GM12878 (cell line): Measurements from ENCODE around the gene CHD1L. TPM values are rescaled to one million over a fixed set of nuclear protein-coding genes. Genes with fewer than 3 reads are reported as not detected.

Source experiments
- ATAC-seq: fragments of 200-7000 bp; cut with Tn5 transposase; 3 replicates; pipeline ENCODE4 v1.9.1; 2020; ENCODE audit warnings: mild to moderate bottlenecking, moderate library complexity
- BruUV-seq: library from RNA; stranded (reverse); fragments of 400-500 nt; replicated peaks from 2 replicates; lab custom pipeline; 2021; lab: Mats Ljungman, UMichigan
- CTCF ChIA-PET: fragments of 300-600 bp; sonication (Branson Sonifier 250); formaldehyde crosslinking; extraction: SDS; loops from one replicate; lab custom pipeline; 2021; ENCODE audit warnings: inconsistent platforms; lab: Yijun Ruan, JAX
- POLR2A ChIA-PET: fragments of 350-600 bp; formaldehyde crosslinking; extraction: SDS; loops from one replicate; lab custom pipeline; 2021; ENCODE audit warnings: inconsistent platforms; lab: Charles Lee
- RAD21 ChIA-PET: fragments of 300-600 bp; sonication (Branson Sonifier 250); formaldehyde crosslinking; loops from one replicate; lab custom pipeline; 2023; ENCODE audit warnings: antibody characterized with exemption; ENCODE audit not compliant: unreplicated experiment; lab: Charles Lee
- SMC1A ChIA-PET: fragments of 300-600 bp; sonication (Branson Sonifier 250); formaldehyde crosslinking; loops from one replicate; lab custom pipeline; 2023; ENCODE audit not compliant: unreplicated experiment, uncharacterized antibody; lab: Charles Lee
- DNase-seq: peaks from one replicate; pipeline ENCODE4 v3.0.0-alpha.2; 2011; ENCODE audit warnings: low read depth, low spot score
- FAIRE-seq: peaks from 3 replicates; lab custom pipeline; 2011; peaks lifted over from hg19 to GRCh38; lab: Jason Lieb, UNC
- H2AFZ ChIP-seq: 2 replicates; pipeline ENCODE4 v1.6.0; 2011; ENCODE audit warnings: low read depth, low read length, control low read depth; ENCODE audit not compliant: control insufficient read depth
- H3K27ac ChIP-seq: 2 replicates; pipeline ENCODE4 v1.5.1; 2011; ENCODE audit warnings: control low read depth; ENCODE audit not compliant: control insufficient read depth, insufficient read depth
- H3K27me3 ChIP-seq, 2 experiments: replicated peaks in 1 of 2; 2 replicates each; pipeline versions ENCODE4 v1.6.0 to v1.6.1; 2011; ENCODE audit warnings: low read length in 1 of 2; ENCODE audit not compliant: control insufficient read depth in 2 of 2, insufficient read depth in 2 of 2
- H3K36me3 ChIP-seq, 2 experiments: 2 replicates each; pipeline ENCODE4 v1.5.1; 2011; ENCODE audit warnings: low read length in 1 of 2; ENCODE audit not compliant: control insufficient read depth in 2 of 2, insufficient read depth in 2 of 2
- H3K4me1 ChIP-seq: 2 replicates; pipeline ENCODE4 v1.6.1; 2011; ENCODE audit warnings: mild to moderate bottlenecking, low read length, moderate library complexity, mixed read lengths; ENCODE audit not compliant: control insufficient read depth, insufficient read depth
- H3K4me2 ChIP-seq: 2 replicates; pipeline ENCODE4 v1.6.0; 2011; ENCODE audit warnings: control low read depth; ENCODE audit not compliant: control insufficient read depth, insufficient read depth
- H3K4me3 ChIP-seq: fragments of 200-600 bp; sonication (generic); 2 replicates; pipeline ENCODE4 v1.5.1; 2016
- H3K79me2 ChIP-seq: 2 replicates; pipeline ENCODE4 v1.6.0; 2011; ENCODE audit warnings: low read length; ENCODE audit not compliant: control insufficient read depth, insufficient read depth
- H3K9ac ChIP-seq: 2 replicates; pipeline ENCODE4 v1.8.0; 2011; ENCODE audit warnings: low read length, control low read depth, mixed read lengths; ENCODE audit not compliant: control insufficient read depth, insufficient read depth
- H3K9me3 ChIP-seq: replicated peaks from 3 replicates; pipeline ENCODE4 v1.5.1; 2011; ENCODE audit warnings: mild to moderate bottlenecking, low read length; ENCODE audit not compliant: control insufficient read depth, insufficient read depth
- H4K20me1 ChIP-seq: 2 replicates; pipeline ENCODE4 v1.6.0; 2011; ENCODE audit not compliant: control insufficient read depth, insufficient read depth
- CBFB ChIP-seq: IDR thresholded peaks from 2 replicates; pipeline ENCODE4 v1.6.1; 2016; ENCODE audit warnings: antibody characterized with exemption, low read depth
- ETV6 ChIP-seq, 2 experiments: fragments of 450-650 bp in 1 of 2; IDR thresholded peaks in 1 of 2; conservative IDR thresholded peaks in 1 of 2; 2 replicates each; pipeline ENCODE4 v1.6.1; 2014; ENCODE audit warnings: antibody characterized with exemption in 1 of 2, borderline replicate concordance in 1 of 2, low read depth in 1 of 2, mild to moderate bottlenecking in 1 of 2, moderate library complexity in 1 of 2
- HCFC1 ChIP-seq: fragments of 150-350 bp; IDR thresholded peaks from 2 replicates; pipeline ENCODE4 v1.6.1; 2014; ENCODE audit warnings: low read length
- MYB ChIP-seq: fragments of 150-350 bp; IDR thresholded peaks from 2 replicates; pipeline ENCODE4 v1.6.1; 2014; ENCODE audit warnings: mild to moderate bottlenecking, low read depth, low read length, borderline replicate concordance
- NFIC ChIP-seq: IDR thresholded peaks from 2 replicates; pipeline ENCODE4 v1.6.1; 2012; ENCODE audit warnings: low read depth, mild to moderate bottlenecking, inconsistent platforms, low read length, moderate library complexity
- NR2F1 ChIP-seq: fragments of 450-650 bp; conservative IDR thresholded peaks from 2 replicates; pipeline ENCODE4 v1.6.1; 2017; ENCODE audit warnings: mild to moderate bottlenecking
- NRF1 ChIP-seq: conservative IDR thresholded peaks from 2 replicates; pipeline ENCODE4 v1.6.1; 2011; ENCODE audit warnings: mild to moderate bottlenecking, low read depth, low read length, improper control_type of control experiment
- PML ChIP-seq: IDR thresholded peaks from 2 replicates; pipeline ENCODE4 v1.6.1; 2012; ENCODE audit warnings: low read length, inconsistent platforms
- SMAD1 ChIP-seq: fragments of 450-650 bp; IDR thresholded peaks from 2 replicates; pipeline ENCODE4 v1.6.1; 2018; ENCODE audit warnings: mild to moderate bottlenecking, low read depth; ENCODE audit not compliant: partially characterized antibody
- SMARCA5 ChIP-seq: fragments of 450-650 bp; IDR thresholded peaks from 2 replicates; pipeline ENCODE4 v1.6.1; 2017; ENCODE audit warnings: mild to moderate bottlenecking
- SRF ChIP-seq, 2 experiments: IDR thresholded peaks; 2 replicates each; pipeline ENCODE4 v1.6.1; 2011; ENCODE audit warnings: low read depth in 2 of 2, low read length in 2 of 2, mild to moderate bottlenecking in 1 of 2, moderate library complexity in 1 of 2
- TCF3 ChIP-seq: IDR thresholded peaks from 2 replicates; pipeline ENCODE4 v1.6.1; 2012; ENCODE audit warnings: low read depth, mild to moderate bottlenecking, low read length, borderline replicate concordance; ENCODE audit not compliant: insufficient read depth
- WRNIP1 ChIP-seq: IDR thresholded peaks from 2 replicates; pipeline ENCODE4 v1.6.1; 2011; ENCODE audit warnings: low read depth, low read length, improper control_type of control experiment, borderline replicate concordance
- ZNF217 ChIP-seq: fragments of 450-650 bp; IDR thresholded peaks from 2 replicates; pipeline ENCODE4 v1.6.1; 2017; ENCODE audit warnings: antibody characterized with exemption, mild to moderate bottlenecking
- WGBS: methylation state at CpG from one replicate; pipeline ENCODE4 v1.1.6; 2016; ENCODE audit warnings: low lambda C conversion rate; ENCODE audit not compliant: insufficient replicate concordance, insufficient coverage; ENCODE audit errors: missing lambda C conversion rate; 5-methylcytosine and 5-hydroxymethylcytosine counted together
- in situ Hi-C: fragments of 300-500 bp; cut with MboI; formaldehyde crosslinking; loops from 9 replicates; pipeline ENCODE4 v1.14.3; 2018; ENCODE audit warnings: mixed read lengths
- intact Hi-C: fragments of 100-400 bp; cut with micrococcal nuclease; formaldehyde crosslinking; loops from one replicate; pipeline ENCODE4 v1.14.2; 2022; ENCODE audit not compliant: unreplicated experiment
- polyA plus RNA-seq, 11 experiments: library from polyadenylated mRNA; depleted of rRNA in 4 of 11; unstranded in 6 of 11; stranded (reverse) in 5 of 11; fragments of >200 nt; fragmentation: Nextera tagmentation in 4 of 11; fragmentation: Illumina TruSeq in 1 of 11; extraction: Ambion mirVana in 4 of 11; extraction: Trizol in 1 of 11; gene quantifications; 1 replicate in 1 of 11; 2 replicates in 10 of 11; pipeline versions ENCODE4 v1.2.1 to v1.2.3, GENCODE V29; 2011 to 2016; ENCODE audit warnings: inconsistent platforms in 2 of 11, missing spikeins in 2 of 11, low read depth in 1 of 11
- total RNA-seq, 4 experiments: library from RNA; depleted of rRNA in 3 of 4; stranded (reverse); fragments of >200 nt in 3 of 4; fragmentation: Illumina TruSeq in 1 of 4; extraction: Trizol in 1 of 4; gene quantifications; 2 replicates each; pipeline versions ENCODE4 v1.2.1 to v1.2.3, GENCODE V29; 2013 to 2021
- TF ChIP-seq, protein P1 (sequence below): fragments of 150-350 bp; IDR thresholded peaks from 2 replicates; pipeline ENCODE4 v1.6.1; 2016; ENCODE audit warnings: low read depth, low read length

CHD1L gene
- total and polyA plus RNA-seq, 10 of the 15 experiments (the other 5 are each of a cell fraction or from before 2014, with no cell fraction given): 21.2 to 54.2 (median 44.5) TPM

DNA sequence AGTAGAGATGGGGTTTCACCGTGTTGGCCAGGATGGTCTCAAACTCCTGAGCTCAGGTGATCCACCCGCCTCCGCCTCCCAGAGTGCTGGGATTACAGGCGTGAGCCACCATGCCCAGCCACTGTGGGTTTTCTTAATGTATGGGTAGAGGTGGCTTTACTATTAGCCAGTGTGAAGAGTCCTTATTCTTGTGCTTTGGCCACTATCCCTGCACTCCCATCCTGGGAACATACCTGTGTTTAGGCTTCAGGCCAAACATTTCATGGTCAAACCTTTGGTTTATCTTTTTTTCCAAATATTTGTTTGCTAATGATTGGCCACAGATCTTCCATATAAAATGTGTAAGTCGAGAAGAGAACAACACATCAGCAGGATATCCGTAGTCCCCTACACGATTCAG lies 33.9 kb upstream of the CHD1L start (continued):
- TF ChIP-seq, protein P1, sequence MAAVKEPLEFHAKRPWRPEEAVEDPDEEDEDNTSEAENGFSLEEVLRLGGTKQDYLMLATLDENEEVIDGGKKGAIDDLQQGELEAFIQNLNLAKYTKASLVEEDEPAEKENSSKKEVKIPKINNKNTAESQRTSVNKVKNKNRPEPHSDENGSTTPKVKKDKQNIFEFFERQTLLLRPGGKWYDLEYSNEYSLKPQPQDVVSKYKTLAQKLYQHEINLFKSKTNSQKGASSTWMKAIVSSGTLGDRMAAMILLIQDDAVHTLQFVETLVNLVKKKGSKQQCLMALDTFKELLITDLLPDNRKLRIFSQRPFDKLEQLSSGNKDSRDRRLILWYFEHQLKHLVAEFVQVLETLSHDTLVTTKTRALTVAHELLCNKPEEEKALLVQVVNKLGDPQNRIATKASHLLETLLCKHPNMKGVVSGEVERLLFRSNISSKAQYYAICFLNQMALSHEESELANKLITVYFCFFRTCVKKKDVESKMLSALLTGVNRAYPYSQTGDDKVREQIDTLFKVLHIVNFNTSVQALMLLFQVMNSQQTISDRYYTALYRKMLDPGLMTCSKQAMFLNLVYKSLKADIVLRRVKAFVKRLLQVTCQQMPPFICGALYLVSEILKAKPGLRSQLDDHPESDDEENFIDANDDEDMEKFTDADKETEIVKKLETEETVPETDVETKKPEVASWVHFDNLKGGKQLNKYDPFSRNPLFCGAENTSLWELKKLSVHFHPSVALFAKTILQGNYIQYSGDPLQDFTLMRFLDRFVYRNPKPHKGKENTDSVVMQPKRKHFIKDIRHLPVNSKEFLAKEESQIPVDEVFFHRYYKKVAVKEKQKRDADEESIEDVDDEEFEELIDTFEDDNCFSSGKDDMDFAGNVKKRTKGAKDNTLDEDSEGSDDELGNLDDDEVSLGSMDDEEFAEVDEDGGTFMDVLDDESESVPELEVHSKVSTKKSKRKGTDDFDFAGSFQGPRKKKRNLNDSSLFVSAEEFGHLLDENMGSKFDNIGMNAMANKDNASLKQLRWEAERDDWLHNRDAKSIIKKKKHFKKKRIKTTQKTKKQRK: no peak
- TF ChIP-seq ETV6 (conservative IDR thresholded peaks at IDR 0.05 in 1 of 2, IDR thresholded peaks at IDR 0.05 in 1 of 2; ENCODE audit: borderline replicate concordance in 1 of 2, low read depth in 1 of 2) (no peak), WRNIP1 (no peak)

- POLR2A ChIA-PET: no interaction called here
- ATAC-seq (no peak), DNase-seq (no peak), FAIRE-seq (no peak)
- no peaks in the 10 kb centered on the region for H3K9me3 ChIP-seq
- SMC1A ChIA-PET: no interaction called here
- RAD21 ChIA-PET: no interaction called here
- H3K9ac ChIP-seq: no peak overlapping the region
- H3K4me2 ChIP-seq: no peak overlapping the region
- no peaks in the 10 kb centered on the region for H3K27me3 ChIP-seq
- CTCF ChIA-PET: no interaction called here
- 37% methylated on average over 3 of the region's 3 CpGs for WGBS
- H3K36me3 ChIP-seq: no peaks in the 10 kb centered on the region
- H4K20me1 ChIP-seq: no peaks in the 10 kb centered on the region
- intact Hi-C loops (no loop called here), in situ Hi-C loops (no loop called here)
- H2AFZ ChIP-seq: no peak overlapping the region
- no peak overlapping the region for H3K4me3 ChIP-seq
- H3K4me1 ChIP-seq: no peaks in the 10 kb centered on the region
- H3K27ac ChIP-seq: no peak overlapping the region
- H3K79me2 ChIP-seq: no peaks in the 10 kb centered on the region
- no TSS peak for BruUV-seq
- no peak for TF ChIP-seq SRF (IDR thresholded peaks at IDR 0.05; ENCODE audit: low read depth in 2 of 2, low read length in 2 of 2)
- TF ChIP-seq, protein P1: no peak
- no peak for TF ChIP-seq NR2F1
- TF ChIP-seq SMAD1: no peak
- TF ChIP-seq NFIC: no peak
- no peak for TF ChIP-seq SMARCA5
- no peak for TF ChIP-seq CBFB
- TF ChIP-seq ZNF217: no peak
- TF ChIP-seq TCF3: no peak
- TF ChIP-seq HCFC1: no peak
- no peak for TF ChIP-seq PML
- no peak for TF ChIP-seq NRF1
- TF ChIP-seq MYB: no peak
Measured at GRCh38 chr1:147209825-147210821, 32.4 kb upstream of the CHD1L start.
